ENCODE data around the gene SSH3. TPM values are rescaled to one million over a fixed set of nuclear protein-coding genes. Genes with fewer than 3 reads are reported as not detected.
A peak's percentile ranks its signal among the peaks of the same experiment; 100 is the strongest.
"Not testable (repeated sequence)": the region's sequence is repeated elsewhere in the genome, so short reads cannot be mapped to it uniquely, and the experiment has no call there.

The SSH3 gene
- total and polyA plus RNA-seq, 2 of the 4 experiments (the other 2 are of a cell fraction) = 7.3 to 26.7 TPM

DNA sequence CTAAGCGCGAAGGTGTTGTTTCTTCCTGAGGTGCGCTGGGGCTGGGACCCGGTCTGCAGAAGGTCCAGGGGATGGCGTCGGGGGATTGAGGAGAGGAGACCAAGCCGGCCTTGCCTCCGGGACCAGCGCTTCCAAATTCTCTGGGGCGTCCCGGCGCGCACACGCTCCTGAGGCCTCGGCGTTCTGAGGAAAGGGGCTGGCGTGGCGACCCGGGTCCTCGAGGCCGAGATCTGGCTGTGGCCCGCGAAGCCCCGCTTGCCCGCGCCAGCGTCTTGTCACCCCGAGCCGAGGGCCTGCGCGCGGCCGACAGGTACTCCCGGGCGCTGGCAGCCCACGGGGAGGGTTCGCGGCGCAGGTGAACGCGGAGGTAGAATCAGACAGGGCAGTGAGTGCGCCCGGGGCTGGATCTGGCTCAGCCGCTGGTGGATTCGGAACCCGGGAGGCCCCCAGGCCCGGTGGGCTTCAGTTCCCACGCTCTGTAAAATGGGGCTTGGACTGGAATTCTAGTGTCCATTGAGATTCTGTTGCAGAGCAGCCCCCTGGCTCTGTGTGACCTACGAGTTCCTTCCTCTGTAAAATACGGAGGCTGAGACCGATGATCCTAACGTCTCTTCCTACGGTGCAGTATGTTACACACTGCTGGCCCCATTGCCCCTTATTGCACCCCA is 14.7 kb downstream of the SSH3 start:
- Histone ChIP-seq H3K4me1 (ENCODE audit: control insufficient read depth, insufficient read depth, low read length) (0 out of 2 replicates have a peak, but pooled peaks cover 2% of the 10 kb centered on the region), H3K56ac (ENCODE audit: extremely low read depth, insufficient read depth, low read length) (no peak overlapping the region), H3K9ac (ENCODE audit: low read depth, low read length) (peak overlapping the region; percentile 15), H3K27ac (ENCODE audit: insufficient read depth, low read length) (peak overlapping the region; percentile 7; the same call in 1 of the 2 replicates), H3K79me1 (ENCODE audit: low read depth in 1 of 2, low read length in 2 of 2) (no peaks in the 10 kb centered on the region; a peak in 1 of 4 replicates), H2BK5ac (ENCODE audit: low read depth, low read length, poor library complexity, severe bottlenecking) (no peak overlapping the region), H3K23ac (ENCODE audit: low read depth, low read length) (peak overlapping the region; percentile 18; the same call in 1 of the 2 replicates), H3K27me3 (ENCODE audit: control insufficient read depth, insufficient read depth, low read length) (no peaks in the 10 kb centered on the region), H4K91ac (ENCODE audit: insufficient read depth, low read depth, low read length) (no peak overlapping the region), H2AK9ac (replicated peaks; ENCODE audit: low read depth, low read length, poor library complexity) (peak overlapping the region; percentile 87), H3K36me3 (ENCODE audit: control insufficient read depth, insufficient read depth, low read length) (no peaks in the 10 kb centered on the region), H2BK120ac (ENCODE audit: low read depth, low read length) (no peak overlapping the region), H3K9me1 (ENCODE audit: insufficient read depth, low read length) (peaks cover 3% of the 10 kb centered on the region; the same call in 1 of the 2 replicates), H3K4ac (ENCODE audit: low read depth, low read length) (peak overlapping the region; percentile 7; the same call in 1 of the 2 replicates), H2BK20ac (ENCODE audit: low read depth, low read length) (no peak overlapping the region), H3K4me2 (ENCODE audit: low read depth, low read length) (peak overlapping the region; percentile 74), H3K14ac (replicated peaks; ENCODE audit: low read depth, low read length) (0 out of 2 replicates have a peak overlapping the region, but pooled peaks have one; percentile 16), H3K4me3 (ENCODE audit: insufficient read depth, low read depth, low read length) (peak overlapping the region; percentile 67), H4K5ac (ENCODE audit: low read depth, low read length) (no peak overlapping the region), H4K20me1 (ENCODE audit: insufficient read depth, low read length) (peaks cover 6% of the 10 kb centered on the region; the same call in 1 of the 2 replicates), H2AK5ac (ENCODE audit: low read depth, low read length) (no peak overlapping the region), H2AFZ (replicated peaks; ENCODE audit: low read length, poor library complexity) (peak overlapping the region; percentile 98), H2BK15ac (ENCODE audit: low read depth, low read length) (no peak overlapping the region), H3K9me3 (ENCODE audit: control insufficient read depth, insufficient read depth, low read length) (no peaks in the 10 kb centered on the region), H3K18ac (ENCODE audit: low read depth, low read length) (no peak overlapping the region), H4K8ac (ENCODE audit: low read depth in 2 of 2, low read length in 2 of 2) (peak overlapping the region in 1 of 2 experiments; percentile 13; a peak in 1 of 4 replicates)
- POLR2A ChIA-PET (ENCODE audit: unreplicated experiment) = interaction anchor here (1.4 kb wide), 1 partner anchor 56 kb away, joined by 7 read pairs; no protein-coding TSS in a partner anchor
- intact Hi-C loops (cut with micrococcal nuclease) (loop anchor here (1.0 kb wide), 3 partner anchors 52 to 237 kb away; partner anchors contain the start of gene GRK2), in situ Hi-C loops (cut with MboI; ENCODE audit: low sequenced_read_pairs) (loop anchor here (5.0 to 10.0 kb wide), 2 partner anchors 56 to 233 kb away; no protein-coding TSS in a partner anchor), dilution Hi-C loops (cut with HindIII; ENCODE audit: low sequenced_read_pairs, unreplicated experiment) (no loop called here)
- DNase-seq (no peak), ATAC-seq (ENCODE audit: low read depth) (peak; percentile 33)
- CTCF ChIA-PET = interaction anchor here (0.6 to 1.6 kb wide), 9 partner anchors 15 to 372 kb away, joined by 3 to 10 read pairs (median 4); partner anchors contain the start of genes GRK2 and SSH3
- TF ChIP-seq SMC3 (IDR thresholded peaks at IDR 0.05; ENCODE audit: low read depth, low read length) = no peak
- TF ChIP-seq MXI1 (IDR thresholded peaks at IDR 0.05; ENCODE audit: borderline replicate concordance, low read depth, low read length) = peak; percentile 46; the same call in 1 of the 2 replicates
- WGBS, 2 experiments (ENCODE audit: extremely low coverage in 2 of 2, insufficient read length in 1 of 2) = 1% methylated on average over 34 of the region's 53 CpGs; no CpG with 5 or more reads in 1 of the 2 experiments
- BruUV-seq (replicated peaks) = no TSS peak

DNA sequence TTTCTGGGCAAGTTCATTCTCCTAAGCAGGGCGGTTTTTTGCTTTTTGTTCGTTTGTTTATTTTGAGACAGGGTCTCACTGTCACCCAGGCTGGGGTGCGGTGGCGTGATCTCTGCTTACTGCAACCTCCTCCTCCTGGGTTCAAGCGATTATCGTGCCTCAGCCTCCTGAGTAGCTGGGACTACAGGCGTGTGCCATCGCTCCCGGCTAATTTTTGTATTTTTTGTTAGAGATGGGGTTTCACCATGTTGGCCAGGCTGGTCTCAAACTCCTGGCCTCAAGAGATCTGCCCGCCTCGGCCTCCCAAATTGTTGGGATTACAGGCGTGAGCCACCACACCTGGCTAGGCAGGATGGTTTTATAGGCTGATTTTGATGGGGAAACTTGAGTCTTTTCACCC is 15.5 kb downstream of the SSH3 start:
- CTCF ChIA-PET = interaction anchor here (0.6 kb wide), 1 partner anchor 720 kb away, joined by 4 read pairs; no protein-coding TSS in a partner anchor
- H3K27ac ChIP-seq (ENCODE audit: insufficient read depth, low read length); H3K36me3 ChIP-seq (ENCODE audit: control insufficient read depth, insufficient read depth, low read length); H3K56ac ChIP-seq (ENCODE audit: extremely low read depth, insufficient read depth, low read length); H4K91ac ChIP-seq (ENCODE audit: insufficient read depth, low read depth, low read length); POLR2A ChIA-PET (ENCODE audit: unreplicated experiment); H3K9ac ChIP-seq (ENCODE audit: low read depth, low read length); dilution Hi-C loops (cut with HindIII; ENCODE audit: low sequenced_read_pairs, unreplicated experiment); H3K79me1 ChIP-seq (ENCODE audit: low read depth in 1 of 2, low read length in 2 of 2); H2AFZ ChIP-seq (replicated peaks; ENCODE audit: low read length, poor library complexity); H3K23ac ChIP-seq (ENCODE audit: low read depth, low read length); H3K4me2 ChIP-seq (ENCODE audit: low read depth, low read length); H2BK20ac ChIP-seq (ENCODE audit: low read depth, low read length); H2AK5ac ChIP-seq (ENCODE audit: low read depth, low read length); H3K4ac ChIP-seq (ENCODE audit: low read depth, low read length); H3K27me3 ChIP-seq (ENCODE audit: control insufficient read depth, insufficient read depth, low read length); intact Hi-C loops (cut with micrococcal nuclease); BruUV-seq (replicated peaks); DNase-seq; H3K4me1 ChIP-seq (ENCODE audit: control insufficient read depth, insufficient read depth, low read length); H2AK9ac ChIP-seq (replicated peaks; ENCODE audit: low read depth, low read length, poor library complexity); ATAC-seq (ENCODE audit: low read depth); H3K18ac ChIP-seq (ENCODE audit: low read depth, low read length); H2BK120ac ChIP-seq (ENCODE audit: low read depth, low read length); H4K5ac ChIP-seq (ENCODE audit: low read depth, low read length); H3K9me1 ChIP-seq (ENCODE audit: insufficient read depth, low read length); H2BK5ac ChIP-seq (ENCODE audit: low read depth, low read length, poor library complexity, severe bottlenecking); H3K9me3 ChIP-seq (ENCODE audit: control insufficient read depth, insufficient read depth, low read length); H2BK15ac ChIP-seq (ENCODE audit: low read depth, low read length); H4K20me1 ChIP-seq (ENCODE audit: insufficient read depth, low read length); H3K14ac ChIP-seq (replicated peaks; ENCODE audit: low read depth, low read length); H4K8ac ChIP-seq (ENCODE audit: low read depth in 2 of 2, low read length in 2 of 2); H3K4me3 ChIP-seq (ENCODE audit: insufficient read depth, low read depth, low read length): not testable (repeated sequence)
- WGBS, 2 experiments (ENCODE audit: extremely low coverage in 2 of 2, insufficient read length in 1 of 2) = no CpG with 5 or more reads among the region's 12 CpGs
- in situ Hi-C loops (cut with MboI; ENCODE audit: low sequenced_read_pairs) = loop anchor here (5.0 to 10.0 kb wide), 2 partner anchors 57 to 234 kb away; no protein-coding TSS in a partner anchor
